Smooth muscle cell (in vitro differentiated cells): Measurements from ENCODE around the gene PEAR1. TPM values are rescaled to one million over a fixed set of nuclear protein-coding genes. Genes with fewer than 3 reads are reported as not detected.

ENCODE experiments used
- DNase-seq: peaks from one replicate; lab custom pipeline; 2025; ENCODE audit not compliant: unreplicated experiment; lab: John Stamatoyannopoulos, UW
- H2AFZ ChIP-seq: fragments of 200-600 bp; sonication (generic); 2 replicates; pipeline ENCODE4 v1.6.0; 2016; ENCODE audit warnings: antibody characterized with exemption, low read depth, mild to moderate bottlenecking
- H3F3A ChIP-seq: fragments of 200-600 bp; sonication (generic); 2 replicates; pipeline ENCODE4 v1.6.0; 2017; ENCODE audit warnings: antibody characterized with exemption, low read depth
- H3K27ac ChIP-seq: fragments of 200-600 bp; sonication (generic); 2 replicates; pipeline ENCODE4 v1.5.1; 2016; ENCODE audit warnings: low read depth, mild to moderate bottlenecking
- H3K27me3 ChIP-seq: fragments of 200-600 bp; sonication (generic); 2 replicates; pipeline ENCODE4 v1.6.1; 2016; ENCODE audit warnings: low read depth, mild to moderate bottlenecking
- H3K36me3 ChIP-seq: fragments of 200-600 bp; sonication (generic); 2 replicates; pipeline ENCODE4 v1.5.1; 2016; ENCODE audit warnings: low read depth
- H3K4me1 ChIP-seq: fragments of 200-600 bp; sonication (generic); 2 replicates; pipeline ENCODE4 v1.5.1; 2016; ENCODE audit warnings: low read depth
- H3K4me2 ChIP-seq: fragments of 200-600 bp; sonication (generic); 2 replicates; pipeline ENCODE4 v1.6.0; 2016; ENCODE audit warnings: mild to moderate bottlenecking
- H3K4me3 ChIP-seq: fragments of 200-600 bp; sonication (generic); 2 replicates; pipeline ENCODE4 v1.5.1; 2016; ENCODE audit warnings: mild to moderate bottlenecking
- H3K79me2 ChIP-seq: fragments of 200-600 bp; sonication (generic); 2 replicates; pipeline ENCODE4 v1.6.0; 2016; ENCODE audit warnings: low read depth, mild to moderate bottlenecking
- H3K9ac ChIP-seq: fragments of 200-600 bp; sonication (generic); 2 replicates; pipeline ENCODE4 v1.6.0; 2016; ENCODE audit warnings: low read depth
- H3K9me3 ChIP-seq: fragments of 200-600 bp; sonication (generic); replicated peaks from 2 replicates; pipeline ENCODE4 v1.5.1; 2016; ENCODE audit warnings: low read depth
- H4K20me1 ChIP-seq: fragments of 200-600 bp; sonication (generic); 2 replicates; pipeline ENCODE4 v1.6.0; 2016; ENCODE audit warnings: low read depth
- CTCF ChIP-seq: fragments of 200-600 bp; sonication (generic); IDR thresholded peaks from 2 replicates; pipeline ENCODE4 v1.5.1; 2017; ENCODE audit warnings: borderline replicate concordance, mild to moderate bottlenecking, antibody characterized with exemption; ENCODE audit not compliant: insufficient read depth, poor library complexity, severe bottlenecking
- WGBS: methylation state at CpG from one replicate; pipeline ENCODE4 v1.1.7; 2016; ENCODE audit warnings: low lambda C conversion rate; 5-methylcytosine and 5-hydroxymethylcytosine counted together
- polyA plus RNA-seq: library from polyadenylated mRNA; unstranded; fragments of >200 nt; fragmentation: Nextera tagmentation; extraction: Ambion mirVana; gene quantifications from 2 replicates; pipeline ENCODE4 v1.2.1, GENCODE V29; 2016
- total RNA-seq: library from RNA; depleted of rRNA; stranded (reverse); fragments of >200 nt; gene quantifications from 2 replicates; pipeline ENCODE4 v1.2.3, GENCODE V29; 2014

The PEAR1 gene
- total and polyA plus RNA-seq, 2 experiments from 2014 or later = 2.3 to 3.7 TPM

GRCh38 chr1:156935505-156936128 lies 42.1 kb downstream of the PEAR1 start:
- H3K4me1 ChIP-seq = no peaks in the 10 kb centered on the region
- DNase-seq = no peak

GRCh38 chr1:156936191-156936590 lies 42.7 kb downstream of the PEAR1 start:
- TF ChIP-seq CTCF = no peak
- 100% methylated on average over 5 of the region's 5 CpGs for WGBS
- H3F3A ChIP-seq = no peaks in the 10 kb centered on the region
- DNase-seq = no peak
- H3K36me3 ChIP-seq = no peaks in the 10 kb centered on the region
- no peak overlapping the region for H3K9ac ChIP-seq
- no peaks in the 10 kb centered on the region for H3K9me3 ChIP-seq
- H3K79me2 ChIP-seq = no peaks in the 10 kb centered on the region
- H3K4me1 ChIP-seq = no peaks in the 10 kb centered on the region
- no peak overlapping the region for H3K4me3 ChIP-seq
- peaks cover 9% of the 10 kb centered on the region for H3K27me3 ChIP-seq
- H3K4me2 ChIP-seq = no peak overlapping the region
- H2AFZ ChIP-seq = no peak overlapping the region
- H3K27ac ChIP-seq = no peak overlapping the region
- H4K20me1 ChIP-seq = no peaks in the 10 kb centered on the region

More at GRCh38 chr1:156935505-156936128, 42.1 kb downstream of the PEAR1 start:
- Histone ChIP-seq H3K27ac (no peak overlapping the region), H2AFZ (no peak overlapping the region), H3K4me3 (no peak overlapping the region), H3K4me2 (no peak overlapping the region), H3K36me3 (no peaks in the 10 kb centered on the region), H4K20me1 (no peaks in the 10 kb centered on the region), H3K9me3 (no peaks in the 10 kb centered on the region), H3K79me2 (no peaks in the 10 kb centered on the region), H3K27me3 (peaks cover 15% of the 10 kb centered on the region), H3K9ac (no peak overlapping the region), H3F3A (no peaks in the 10 kb centered on the region)
- 94% methylated on average over 16 of the region's 17 CpGs for WGBS
- no peak for TF ChIP-seq CTCF

GRCh38 chr1:156936721-156937220 lies 43.3 kb downstream of the PEAR1 start:
- no peaks in the 10 kb centered on the region for H3K79me2 ChIP-seq
- no peak overlapping the region for H2AFZ ChIP-seq
- no peak overlapping the region for H3K27ac ChIP-seq
- WGBS = 89% methylated on average over 10 of the region's 10 CpGs
- no peaks in the 10 kb centered on the region for H4K20me1 ChIP-seq
- DNase-seq = no peak
- peaks cover 4% of the 10 kb centered on the region for H3K27me3 ChIP-seq
- no peak overlapping the region for H3K4me3 ChIP-seq
- no peaks in the 10 kb centered on the region for H3K9me3 ChIP-seq
- H3K9ac ChIP-seq = no peak overlapping the region
- H3K4me2 ChIP-seq = no peak overlapping the region
- H3F3A ChIP-seq = no peaks in the 10 kb centered on the region
- H3K4me1 ChIP-seq = no peaks in the 10 kb centered on the region
- no peak for TF ChIP-seq CTCF
- no peaks in the 10 kb centered on the region for H3K36me3 ChIP-seq

- Histone ChIP-seq H3K9ac (no peak overlapping the region), H3K79me2 (no peaks in the 10 kb centered on the region), H3K27me3 (no peaks in the 10 kb centered on the region), H3K27ac (no peak overlapping the region), H3K4me1 (no peaks in the 10 kb centered on the region), H3K4me2 (no peak overlapping the region), H4K20me1 (no peaks in the 10 kb centered on the region), H3K9me3 (no peaks in the 10 kb centered on the region), H3K36me3 (no peaks in the 10 kb centered on the region), H2AFZ (no peak overlapping the region), H3K4me3 (no peak overlapping the region), H3F3A (no peaks in the 10 kb centered on the region)
- no peak for DNase-seq
- TF ChIP-seq CTCF = no peak
- whole genome bisulfite sequencing = 95% methylated on average over 8 of the region's 8 CpGs
These were observed 44.4 kb downstream of the PEAR1 start for GRCh38 chr1:156937883-156938282.
